ENCODE measurements around the gene ZNF740.

DNA sequence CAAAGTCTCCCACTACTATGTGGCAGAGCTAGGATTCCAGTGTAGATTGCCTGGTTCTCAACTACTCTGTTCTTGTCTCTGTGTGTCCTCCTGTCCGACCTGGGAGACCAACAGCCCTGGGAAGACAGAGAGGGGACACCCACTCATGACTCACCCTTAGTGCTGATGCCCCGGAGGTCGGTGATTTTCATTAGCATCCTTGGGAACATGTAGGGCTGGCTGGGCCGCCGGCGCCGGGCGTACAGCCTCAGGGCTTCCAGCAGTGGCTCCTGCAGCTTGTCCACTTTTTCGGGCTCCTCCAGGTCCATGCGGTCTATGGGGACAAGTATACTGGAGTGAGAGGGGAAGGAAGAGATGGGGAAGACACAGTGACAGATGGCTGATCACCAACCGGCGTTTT is 32.4 kb downstream of the ZNF740 start:
- TF ChIP-seq CTCF (conservative IDR thresholded peaks at IDR 0.05) (no peak), ZFX (IDR thresholded peaks at IDR 0.05) (no peak)

All from C4-2B (cell line).